Measurements from ENCODE around the gene CDKN2AIPNL.

The CDKN2AIPNL gene

GRCh38 chr5:134411228-134411545, 494 bp downstream of the CDKN2AIPNL start:
- Histone ChIP-seq H3K27me3 (replicated peaks; ENCODE audit: control insufficient read depth, insufficient read depth, low read length) (no peaks in the 10 kb centered on the region), H3K36me3 (ENCODE audit: control insufficient read depth, insufficient read depth, low read length) (peaks cover 4% of the 10 kb centered on the region), H3K4me3 (replicated peaks; ENCODE audit: low read depth, low read length) (peak overlapping the region; percentile 81)
- DNase-seq (ENCODE audit: extremely low read depth, insufficient read length) = no peak
- TF ChIP-seq CTCF (IDR thresholded peaks at IDR 0.05; ENCODE audit: insufficient read depth, low read length, poor library complexity, severe bottlenecking) = no peak

- Histone ChIP-seq H3K36me3 (ENCODE audit: control insufficient read depth, insufficient read depth, low read length) (peaks cover 4% of the 10 kb centered on the region), H3K27me3 (replicated peaks; ENCODE audit: control insufficient read depth, insufficient read depth, low read length) (no peaks in the 10 kb centered on the region), H3K4me3 (replicated peaks; ENCODE audit: low read depth, low read length) (peak overlapping the region; percentile 81)
- DNase-seq (ENCODE audit: extremely low read depth, insufficient read length) = no peak
- no peak for TF ChIP-seq CTCF (IDR thresholded peaks at IDR 0.05; ENCODE audit: insufficient read depth, low read length, poor library complexity, severe bottlenecking)
Observed at GRCh38 chr5:134410822-134411221, 859 bp downstream of the CDKN2AIPNL start.

GRCh38 chr5:134409321-134409720, 2.4 kb downstream of the CDKN2AIPNL start:
- peaks cover 4% of the 10 kb centered on the region for H3K36me3 ChIP-seq (ENCODE audit: control insufficient read depth, insufficient read depth, low read length)
- H3K27me3 ChIP-seq (replicated peaks; ENCODE audit: control insufficient read depth, insufficient read depth, low read length) = no peaks in the 10 kb centered on the region
- no peak overlapping the region for H3K4me3 ChIP-seq (replicated peaks; ENCODE audit: low read depth, low read length)
- no peak for DNase-seq (ENCODE audit: extremely low read depth, insufficient read length)
- TF ChIP-seq CTCF (IDR thresholded peaks at IDR 0.05; ENCODE audit: insufficient read depth, low read length, poor library complexity, severe bottlenecking) = no peak

GRCh38 chr5:134406390-134406789, 5.3 kb downstream of the CDKN2AIPNL start:
- Histone ChIP-seq H3K4me3 (replicated peaks; ENCODE audit: low read depth, low read length) (no peak overlapping the region), H3K36me3 (ENCODE audit: control insufficient read depth, insufficient read depth, low read length) (peaks cover 5% of the 10 kb centered on the region), H3K27me3 (replicated peaks; ENCODE audit: control insufficient read depth, insufficient read depth, low read length) (no peaks in the 10 kb centered on the region)
- TF ChIP-seq CTCF (IDR thresholded peaks at IDR 0.05; ENCODE audit: insufficient read depth, low read length, poor library complexity, severe bottlenecking) = no peak
- no peak for DNase-seq (ENCODE audit: extremely low read depth, insufficient read length)

- no peak for TF ChIP-seq CTCF (IDR thresholded peaks at IDR 0.05; ENCODE audit: insufficient read depth, low read length, poor library complexity, severe bottlenecking)
- DNase-seq (ENCODE audit: extremely low read depth, insufficient read length) = no peak
- Histone ChIP-seq H3K4me3 (replicated peaks; ENCODE audit: low read depth, low read length) (no peak overlapping the region), H3K27me3 (replicated peaks; ENCODE audit: control insufficient read depth, insufficient read depth, low read length) (no peaks in the 10 kb centered on the region), H3K36me3 (ENCODE audit: control insufficient read depth, insufficient read depth, low read length) (peaks cover 5% of the 10 kb centered on the region)
Observed at GRCh38 chr5:134403951-134404350, 7.7 kb downstream of the CDKN2AIPNL start.

GRCh38 chr5:134398609-134399155, 13.0 kb downstream of the CDKN2AIPNL start:
- DNase-seq (ENCODE audit: extremely low read depth, insufficient read length) = no peak
- TF ChIP-seq CTCF (IDR thresholded peaks at IDR 0.05; ENCODE audit: insufficient read depth, low read length, poor library complexity, severe bottlenecking) = no peak
- Histone ChIP-seq H3K36me3 (ENCODE audit: control insufficient read depth, insufficient read depth, low read length) (peaks cover 4% of the 10 kb centered on the region), H3K27me3 (replicated peaks; ENCODE audit: control insufficient read depth, insufficient read depth, low read length) (no peaks in the 10 kb centered on the region), H3K4me3 (replicated peaks; ENCODE audit: low read depth, low read length) (no peak overlapping the region)
